ENCODE data around the gene CPA2.
"Not testable (repeated sequence)": the region's sequence is repeated elsewhere in the genome, so short reads cannot be mapped to it uniquely, and the experiment has no call there.

CPA2 gene

GRCh38 chr7:130232209-130232608 lies 34.5 kb upstream of the CPA2 start:
- Histone ChIP-seq H3K27me3 (replicated peaks) (no peaks in the 10 kb centered on the region), H3K27ac (no peak overlapping the region), H3K36me3 (replicated peaks) (no peaks in the 10 kb centered on the region), H3K4me3 (ENCODE audit: low read depth, low read length) (no peak overlapping the region)
- DNase-seq: no peak
- no peak for TF ChIP-seq CTCF (IDR thresholded peaks at IDR 0.05; ENCODE audit: low read depth, low read length, missing control alignments)
- in situ Hi-C loops (cut with HindIII; ENCODE audit: low pct_ligation_motif_present, low sequenced_read_pairs): no loop called here

GRCh38 chr7:130234078-130234477 lies 32.6 kb upstream of the CPA2 start:
- Histone ChIP-seq H3K36me3 (replicated peaks) (no peaks in the 10 kb centered on the region), H3K4me3 (ENCODE audit: low read depth, low read length) (no peak overlapping the region), H3K27ac (no peak overlapping the region), H3K27me3 (replicated peaks) (no peaks in the 10 kb centered on the region)
- DNase-seq: no peak
- in situ Hi-C loops (cut with HindIII; ENCODE audit: low pct_ligation_motif_present, low sequenced_read_pairs): no loop called here
- TF ChIP-seq CTCF (IDR thresholded peaks at IDR 0.05; ENCODE audit: low read depth, low read length, missing control alignments): no peak

GRCh38 chr7:130236361-130236760 lies 30.3 kb upstream of the CPA2 start:
- H3K27me3 ChIP-seq (replicated peaks); in situ Hi-C loops (cut with HindIII; ENCODE audit: low pct_ligation_motif_present, low sequenced_read_pairs); DNase-seq; H3K36me3 ChIP-seq (replicated peaks); H3K27ac ChIP-seq; H3K4me3 ChIP-seq (ENCODE audit: low read depth, low read length): not testable (repeated sequence)

DNA sequence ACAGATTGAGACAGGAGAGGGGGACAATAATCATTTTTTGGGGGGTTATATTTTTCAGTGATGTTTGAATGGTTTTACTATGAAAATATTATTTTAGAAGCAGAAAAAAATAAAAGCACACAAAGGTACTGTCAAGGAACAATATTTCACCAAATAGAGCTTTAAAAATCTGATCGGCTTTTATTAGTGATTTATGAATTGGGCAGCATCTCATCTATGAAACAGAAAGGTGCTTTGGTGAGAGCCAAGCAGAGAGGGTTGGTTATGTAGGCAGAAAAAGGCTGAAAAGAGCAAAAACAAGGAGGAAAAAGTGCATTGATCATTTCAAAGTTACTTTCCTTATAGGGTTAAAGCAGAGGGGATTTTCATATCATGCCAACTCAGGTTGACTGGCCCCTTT lies 26.4 kb upstream of the CPA2 start:
- H3K36me3 ChIP-seq (replicated peaks): no peaks in the 10 kb centered on the region
- H3K27ac ChIP-seq: no peak overlapping the region
- no peak for TF ChIP-seq CTCF (IDR thresholded peaks at IDR 0.05; ENCODE audit: low read depth, low read length, missing control alignments)
- in situ Hi-C loops (cut with HindIII; ENCODE audit: low pct_ligation_motif_present, low sequenced_read_pairs): no loop called here
- H3K4me3 ChIP-seq (ENCODE audit: low read depth, low read length): no peak overlapping the region
- no peak for DNase-seq
- no peaks in the 10 kb centered on the region for H3K27me3 ChIP-seq (replicated peaks)

- DNase-seq: peak; percentile 86
- in situ Hi-C loops (cut with HindIII; ENCODE audit: low pct_ligation_motif_present, low sequenced_read_pairs): no loop called here
- Histone ChIP-seq H3K36me3 (replicated peaks) (no peaks in the 10 kb centered on the region), H3K4me3 (ENCODE audit: low read depth, low read length) (no peak overlapping the region), H3K27ac (no peak overlapping the region), H3K27me3 (replicated peaks) (no peaks in the 10 kb centered on the region)
- TF ChIP-seq CTCF (IDR thresholded peaks at IDR 0.05; ENCODE audit: low read depth, low read length, missing control alignments): peak; percentile 93
Measured at GRCh38 chr7:130242198-130243014, 24.3 kb upstream of the CPA2 start.

DNA sequence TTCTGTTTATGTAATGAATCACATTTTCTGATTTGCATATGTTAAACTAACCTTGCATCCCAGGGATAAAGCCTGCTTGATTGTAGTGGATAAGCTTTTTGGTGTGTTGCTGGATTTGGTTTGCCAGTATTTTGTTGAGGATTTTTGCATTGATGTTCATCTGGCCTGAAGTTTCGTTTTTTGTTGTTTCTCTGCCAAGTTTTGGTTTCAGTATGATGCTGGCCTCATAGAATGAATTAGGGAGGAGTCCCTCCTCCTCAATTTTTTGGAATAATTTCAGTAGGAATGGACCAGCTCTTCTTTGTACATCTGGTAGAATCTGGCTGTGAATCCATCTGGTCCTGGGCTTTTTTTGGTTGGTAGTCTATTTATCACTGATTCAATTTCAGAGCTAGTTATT lies 23.2 kb upstream of the CPA2 start:
- DNase-seq; H3K27ac ChIP-seq; in situ Hi-C loops (cut with HindIII; ENCODE audit: low pct_ligation_motif_present, low sequenced_read_pairs): not testable (repeated sequence)

DNA sequence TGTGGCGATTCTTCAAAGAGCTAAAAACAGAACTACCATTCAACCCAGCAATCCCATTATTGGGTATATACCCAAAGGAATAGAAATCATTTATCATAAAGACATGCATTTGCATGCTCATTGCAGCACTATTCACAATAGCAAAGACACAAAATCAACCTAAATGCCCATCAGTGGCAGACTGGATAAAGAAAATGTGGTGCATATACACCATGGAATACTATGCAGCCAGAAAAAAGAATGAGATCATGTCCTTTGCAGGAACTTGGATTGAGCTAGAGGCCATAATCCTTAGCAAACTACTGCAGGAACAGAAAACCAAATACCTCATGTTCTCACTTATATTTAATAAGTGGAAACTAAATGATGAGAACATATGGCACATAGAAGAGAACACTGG lies 20.2 kb upstream of the CPA2 start:
- H3K27ac ChIP-seq; DNase-seq; in situ Hi-C loops (cut with HindIII; ENCODE audit: low pct_ligation_motif_present, low sequenced_read_pairs); H3K36me3 ChIP-seq (replicated peaks); H3K27me3 ChIP-seq (replicated peaks); H3K4me3 ChIP-seq (ENCODE audit: low read depth, low read length): not testable (repeated sequence)

More for the DNA sequence above, 23.2 kb upstream of the CPA2 start:
- H3K27me3 ChIP-seq (replicated peaks); H3K4me3 ChIP-seq (ENCODE audit: low read depth, low read length); H3K36me3 ChIP-seq (replicated peaks): not testable (repeated sequence)

GRCh38 chr7:130248842-130249241 lies 17.8 kb upstream of the CPA2 start:
- H3K27ac ChIP-seq; H3K36me3 ChIP-seq (replicated peaks); DNase-seq; in situ Hi-C loops (cut with HindIII; ENCODE audit: low pct_ligation_motif_present, low sequenced_read_pairs); H3K4me3 ChIP-seq (ENCODE audit: low read depth, low read length); H3K27me3 ChIP-seq (replicated peaks): not testable (repeated sequence)

DNA sequence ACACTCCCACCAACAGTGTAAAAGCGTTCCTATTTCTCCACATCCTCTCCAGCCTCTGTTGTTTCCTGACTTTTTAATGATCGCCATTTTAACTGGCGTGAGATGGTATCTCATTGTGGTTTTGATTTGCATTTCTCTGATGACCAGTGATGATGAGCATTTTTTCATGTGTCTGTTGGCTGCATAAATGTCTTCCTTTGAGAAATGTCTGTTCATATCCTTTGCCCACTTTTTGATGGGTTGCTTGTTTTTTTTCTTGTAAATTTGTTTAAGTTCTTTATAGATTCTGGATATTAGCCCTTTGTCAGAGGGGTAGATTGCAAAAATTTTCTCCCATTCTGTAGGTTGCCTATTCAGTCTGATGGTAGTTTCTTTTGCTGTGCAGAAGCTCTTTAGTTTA lies 17.0 kb upstream of the CPA2 start:
- DNase-seq; H3K36me3 ChIP-seq (replicated peaks); in situ Hi-C loops (cut with HindIII; ENCODE audit: low pct_ligation_motif_present, low sequenced_read_pairs); H3K27ac ChIP-seq; H3K27me3 ChIP-seq (replicated peaks); H3K4me3 ChIP-seq (ENCODE audit: low read depth, low read length): not testable (repeated sequence)

Data from brain microvascular endothelial cell (primary cell).